ENCODE data around the gene FHIT.
"Not testable (repeated sequence)": the region's sequence is repeated elsewhere in the genome, so short reads cannot be mapped to it uniquely, and the experiment has no call there.

Gene FHIT

GRCh38 chr3:59949311-59949710, 1301.9 kb downstream of the FHIT start:
- no peak for TF ChIP-seq POLR2A (IDR thresholded peaks at IDR 0.05; ENCODE audit: low read length)
- no peak for TF ChIP-seq GATA1 (IDR thresholded peaks at IDR 0.05; ENCODE audit: low read depth, low read length)

GRCh38 chr3:59946401-59946800, 1304.9 kb downstream of the FHIT start:
- TF ChIP-seq POLR2A (IDR thresholded peaks at IDR 0.05; ENCODE audit: low read length) (no peak), GATA1 (IDR thresholded peaks at IDR 0.05; ENCODE audit: low read depth, low read length) (no peak)
- DNase-seq: no peak

More at GRCh38 chr3:59949311-59949710, 1301.9 kb downstream of the FHIT start:
- DNase-seq: no peak

GRCh38 chr3:59940718-59941117, 1310.5 kb downstream of the FHIT start:
- DNase-seq: no peak

GRCh38 chr3:59939826-59940426, 1311.3 kb downstream of the FHIT start:
- DNase-seq: no peak
- no peak for TF ChIP-seq POLR2A (IDR thresholded peaks at IDR 0.05; ENCODE audit: low read length)

More at GRCh38 chr3:59940718-59941117, 1310.5 kb downstream of the FHIT start:
- no peak for TF ChIP-seq POLR2A (IDR thresholded peaks at IDR 0.05; ENCODE audit: low read length)
- no peak for TF ChIP-seq GATA1 (IDR thresholded peaks at IDR 0.05; ENCODE audit: low read depth, low read length)

- DNase-seq: no peak
- TF ChIP-seq GATA1 (IDR thresholded peaks at IDR 0.05; ENCODE audit: low read depth, low read length): no peak
- no peak for TF ChIP-seq POLR2A (IDR thresholded peaks at IDR 0.05; ENCODE audit: low read length)
Observed at GRCh38 chr3:59938828-59939227, 1312.4 kb downstream of the FHIT start.

GRCh38 chr3:59937201-59937600, 1314.1 kb downstream of the FHIT start:
- DNase-seq: no peak
- TF ChIP-seq GATA1 (IDR thresholded peaks at IDR 0.05; ENCODE audit: low read depth, low read length) (no peak), POLR2A (IDR thresholded peaks at IDR 0.05; ENCODE audit: low read length) (no peak)

- DNase-seq: no peak
- TF ChIP-seq POLR2A (IDR thresholded peaks at IDR 0.05; ENCODE audit: low read length) (no peak), GATA1 (IDR thresholded peaks at IDR 0.05; ENCODE audit: low read depth, low read length) (no peak)
Observed at GRCh38 chr3:59936472-59936871, 1314.8 kb downstream of the FHIT start.

- no peak for DNase-seq
- TF ChIP-seq POLR2A (IDR thresholded peaks at IDR 0.05; ENCODE audit: low read length) (no peak), GATA1 (IDR thresholded peaks at IDR 0.05; ENCODE audit: low read depth, low read length) (no peak)
Observed at GRCh38 chr3:59935025-59935424, 1316.2 kb downstream of the FHIT start.

GRCh38 chr3:59934560-59934959, 1316.7 kb downstream of the FHIT start:
- not testable (repeated sequence) for DNase-seq

- TF ChIP-seq GATA1 (IDR thresholded peaks at IDR 0.05; ENCODE audit: low read depth, low read length) (no peak), POLR2A (IDR thresholded peaks at IDR 0.05; ENCODE audit: low read length) (no peak)
- DNase-seq: no peak
Observed at GRCh38 chr3:59930170-59930569, 1321.1 kb downstream of the FHIT start.

GRCh38 chr3:59927056-59927455, 1324.2 kb downstream of the FHIT start:
- DNase-seq: no peak
- TF ChIP-seq POLR2A (IDR thresholded peaks at IDR 0.05; ENCODE audit: low read length): no peak
- TF ChIP-seq GATA1 (IDR thresholded peaks at IDR 0.05; ENCODE audit: low read depth, low read length): no peak

- TF ChIP-seq GATA1 (IDR thresholded peaks at IDR 0.05; ENCODE audit: low read depth, low read length): no peak
- no peak for TF ChIP-seq POLR2A (IDR thresholded peaks at IDR 0.05; ENCODE audit: low read length)
- DNase-seq: no peak
Observed at GRCh38 chr3:59925946-59926345, 1325.3 kb downstream of the FHIT start.

GRCh38 chr3:59922192-59922591, 1329.1 kb downstream of the FHIT start:
- no peak for DNase-seq
- TF ChIP-seq POLR2A (IDR thresholded peaks at IDR 0.05; ENCODE audit: low read length) (no peak), GATA1 (IDR thresholded peaks at IDR 0.05; ENCODE audit: low read depth, low read length) (no peak)

- TF ChIP-seq POLR2A (IDR thresholded peaks at IDR 0.05; ENCODE audit: low read length): no peak
- TF ChIP-seq GATA1 (IDR thresholded peaks at IDR 0.05; ENCODE audit: low read depth, low read length): no peak
- no peak for DNase-seq
Observed at GRCh38 chr3:59920822-59921221, 1330.4 kb downstream of the FHIT start.

- no peak for DNase-seq
Observed at GRCh38 chr3:59919586-59919985, 1331.7 kb downstream of the FHIT start.

GRCh38 chr3:59914251-59914650, 1337.0 kb downstream of the FHIT start:
- no peak for TF ChIP-seq POLR2A (IDR thresholded peaks at IDR 0.05; ENCODE audit: low read length)
- TF ChIP-seq GATA1 (IDR thresholded peaks at IDR 0.05; ENCODE audit: low read depth, low read length): no peak
- no peak for DNase-seq

More at GRCh38 chr3:59919586-59919985, 1331.7 kb downstream of the FHIT start:
- TF ChIP-seq GATA1 (IDR thresholded peaks at IDR 0.05; ENCODE audit: low read depth, low read length) (no peak), POLR2A (IDR thresholded peaks at IDR 0.05; ENCODE audit: low read length) (no peak)

All from erythroblast (primary cell).